MM.1S (cell line): ENCODE measurements around the gene CBLB.

Source experiments
- CTCF ChIP-seq: fragments of 300-600 bp; sonication (generic); IDR thresholded peaks from 2 replicates; pipeline ENCODE4 v1.5.1; 2016; ENCODE audit warnings: antibody characterized with exemption, low read length, mixed read lengths
- EZH2 ChIP-seq: fragments of 300-600 bp; sonication (generic); optimal IDR thresholded peaks from 2 replicates; pipeline ENCODE3; 2017; ENCODE audit warnings: low read depth, mild to moderate bottlenecking, antibody characterized with exemption, low read length, mixed read lengths
- EZH2phosphoT487 ChIP-seq: fragments of 300-600 bp; sonication (generic); IDR thresholded peaks from 2 replicates; pipeline ENCODE4 v1.6.1; 2018; ENCODE audit warnings: antibody characterized with exemption, low read length

GRCh38 chr3:105786990-105787389, 81.8 kb downstream of the CBLB start:
- TF ChIP-seq CTCF (no peak), EZH2phosphoT487 (no peak), EZH2 (no peak)
